SH-SY5Y (cell line): Measurements from ENCODE around the gene TCP11L2.

ENCODE experiments used
- GATA2 ChIP-seq: IDR thresholded peaks from 2 replicates; pipeline ENCODE4 v1.6.1; 2011; ENCODE audit warnings: mild to moderate bottlenecking, low read depth, low read length
- GATA3 ChIP-seq: IDR thresholded peaks from 2 replicates; pipeline ENCODE4 v1.6.1; 2011; ENCODE audit warnings: low read depth, mild to moderate bottlenecking, low read length, moderate library complexity

- TF ChIP-seq GATA2 = no peak
- TF ChIP-seq GATA3 = no peak
These were observed 16.6 kb upstream of the TCP11L2 start for GRCh38 chr12:106285982-106286381.
